ENCODE results near the gene RHBDF2. TPM values are rescaled to one million over a fixed set of nuclear protein-coding genes. Genes with fewer than 3 reads are reported as not detected.

Gene RHBDF2
- total RNA-seq, 4 donors from 2014 or later = 33.1 to 99.0 (median 73.5) TPM

DNA sequence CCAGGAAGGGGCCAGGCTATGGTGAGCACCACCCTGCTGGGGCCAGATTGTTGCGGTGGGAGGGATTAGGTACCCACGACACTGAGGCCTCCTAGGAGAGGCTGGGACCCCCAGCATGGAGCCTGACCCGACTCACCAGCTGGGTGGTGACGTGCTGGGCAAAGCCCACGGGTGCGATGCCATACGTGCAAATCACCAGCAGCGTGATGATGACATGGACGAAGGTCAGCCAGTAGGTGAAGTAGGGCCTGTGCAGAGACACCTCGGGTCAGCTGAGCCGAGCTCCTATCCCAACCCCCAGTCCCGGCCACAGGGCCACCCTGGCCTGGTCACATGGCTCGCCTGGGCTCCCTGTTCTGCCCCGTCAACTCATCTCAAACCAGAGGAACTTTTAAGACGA, 26.3 kb downstream of the RHBDF2 start:
- DNase-seq (ENCODE audit: low spot score in 2 of 2) = no peak
- no peaks in the 10 kb centered on the region for H3K4me1 ChIP-seq
- peaks cover 0 to 96% (median 15%) of the 10 kb centered on the region in 3 donors for H3K36me3 ChIP-seq
- 89 to 94% methylated on average over 15 of the region's 15 CpGs for WGBS, 2 donors
- H3K27me3 ChIP-seq = no peaks in the 10 kb centered on the region
- no peak for TF ChIP-seq CTCF (IDR thresholded peaks at IDR 0.05)
- TF ChIP-seq EP300 (IDR thresholded peaks at IDR 0.05) = no peak
- no peak for TF ChIP-seq POLR2A (IDR thresholded peaks at IDR 0.05)
- no peak overlapping the region for H3K4me3 ChIP-seq
- H3K9me3 ChIP-seq = no peaks in the 10 kb centered on the region
- no peak overlapping the region for H3K27ac ChIP-seq

DNA sequence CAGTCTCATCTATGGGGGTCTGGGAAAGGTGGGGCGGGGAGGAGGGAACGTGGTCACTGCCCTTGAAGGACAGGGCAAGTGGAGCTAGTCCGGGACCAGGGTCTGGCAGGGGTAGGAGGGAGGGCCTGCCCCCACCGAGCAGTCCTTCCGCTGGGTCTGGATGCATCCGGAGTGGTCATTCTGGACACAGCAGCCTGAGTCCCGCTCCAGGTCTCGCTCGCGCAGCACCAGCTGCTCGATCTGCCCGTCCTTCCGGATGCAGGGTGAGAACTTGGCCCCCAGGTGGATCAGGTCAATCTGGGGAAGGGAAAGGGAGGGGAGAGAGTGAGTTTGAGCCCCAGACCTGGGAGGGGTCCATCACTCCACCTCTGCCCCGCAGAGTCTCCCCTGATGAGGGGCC, 27.0 kb downstream of the RHBDF2 start:
- H3K9me3 ChIP-seq = no peaks in the 10 kb centered on the region
- H3K4me1 ChIP-seq = no peaks in the 10 kb centered on the region
- H3K36me3 ChIP-seq = peaks cover 0 to 98% (median 11%) of the 10 kb centered on the region in 3 donors
- DNase-seq (ENCODE audit: low spot score in 2 of 2) = no peak
- 88 to 93% methylated on average over 12 to 14 of the region's 14 CpGs for WGBS, 2 donors
- TF ChIP-seq EP300 (IDR thresholded peaks at IDR 0.05) (no peak), CTCF (IDR thresholded peaks at IDR 0.05) (no peak)
- no peak overlapping the region for H3K4me3 ChIP-seq
- H3K27me3 ChIP-seq = no peaks in the 10 kb centered on the region
- no peak overlapping the region for H3K27ac ChIP-seq

DNA sequence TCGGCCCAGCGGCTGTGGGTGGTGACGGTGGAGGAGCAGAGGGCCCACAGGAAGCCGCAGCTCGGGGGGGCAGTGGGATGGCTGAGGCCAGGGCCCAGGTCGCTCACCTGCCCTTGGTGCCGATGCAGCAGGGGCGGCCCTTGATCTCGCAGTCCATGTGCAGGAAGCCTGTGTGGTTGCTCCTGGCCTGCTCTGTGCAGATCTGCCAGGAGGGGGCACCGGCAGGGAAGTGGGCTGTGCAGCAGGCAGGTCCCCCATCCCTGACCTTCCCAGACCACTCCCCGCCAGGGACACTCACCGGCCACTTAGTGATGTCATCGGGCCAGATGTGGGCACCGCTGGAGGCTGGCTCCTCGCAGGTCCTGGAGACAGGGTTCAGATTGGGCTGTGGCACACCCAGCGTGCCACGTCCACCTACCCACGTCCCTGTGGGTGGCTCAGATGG, 27.7 kb downstream of the RHBDF2 start:
- WGBS, 2 donors = 80 to 84% methylated on average over 12 to 14 of the region's 18 CpGs
- peaks cover 0 to 92% (median 9%) of the 10 kb centered on the region in 3 donors for H3K36me3 ChIP-seq
- TF ChIP-seq CTCF (IDR thresholded peaks at IDR 0.05) (no peak), POLR2A (IDR thresholded peaks at IDR 0.05) (no peak), EP300 (IDR thresholded peaks at IDR 0.05) (no peak)

DNA sequence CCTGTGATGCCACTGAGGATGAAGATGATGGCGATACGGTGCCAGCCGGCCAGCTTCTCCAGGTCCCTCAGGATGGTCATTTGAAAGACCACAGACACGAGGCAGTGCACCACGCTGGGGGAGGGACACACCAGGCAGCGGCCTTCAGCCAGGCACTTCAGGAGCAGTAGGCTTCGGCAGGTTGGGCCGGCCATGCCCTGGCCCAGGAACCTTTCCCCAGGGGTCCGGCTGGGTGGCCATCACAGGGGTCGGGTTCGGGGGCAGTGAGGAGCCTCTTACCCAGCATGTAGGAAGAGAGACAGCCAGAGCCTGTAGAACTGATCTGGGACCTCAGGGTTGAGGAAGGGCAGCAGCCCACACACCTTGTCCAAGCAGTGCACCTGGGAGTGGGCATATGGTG, 28.5 kb downstream of the RHBDF2 start:
- Histone ChIP-seq H3K36me3 (peaks cover 0 to 83% (median 9%) of the 10 kb centered on the region in 3 donors), H3K4me3 (no peak overlapping the region), H3K27ac (no peak overlapping the region), H3K4me1 (no peaks in the 10 kb centered on the region), H3K9me3 (no peaks in the 10 kb centered on the region), H3K27me3 (no peaks in the 10 kb centered on the region)
- no peak for TF ChIP-seq POLR2A (IDR thresholded peaks at IDR 0.05)
- no peak for TF ChIP-seq EP300 (IDR thresholded peaks at IDR 0.05)
- no peak for TF ChIP-seq CTCF (IDR thresholded peaks at IDR 0.05)
- WGBS, 2 donors = 87 to 94% methylated on average over 5 to 7 of the region's 11 CpGs
- no peak for DNase-seq (ENCODE audit: low spot score in 2 of 2)

More for the DNA sequence above, 27.7 kb downstream of the RHBDF2 start:
- Histone ChIP-seq H3K27me3 (no peaks in the 10 kb centered on the region), H3K27ac (peak overlapping the region in 1 of 4 donors; percentile 29), H3K4me1 (no peaks in the 10 kb centered on the region), H3K9me3 (no peaks in the 10 kb centered on the region), H3K4me3 (no peak overlapping the region)
- DNase-seq (ENCODE audit: low spot score in 2 of 2) = no peak

- no peak overlapping the region for H3K4me3 ChIP-seq
- peaks cover 0 to 78% (median 9%) of the 10 kb centered on the region in 3 donors for H3K36me3 ChIP-seq
- DNase-seq (ENCODE audit: low spot score in 2 of 2) = no peak
- H3K27me3 ChIP-seq = no peaks in the 10 kb centered on the region
- no peaks in the 10 kb centered on the region for H3K9me3 ChIP-seq
- no peak for TF ChIP-seq POLR2A (IDR thresholded peaks at IDR 0.05)
- TF ChIP-seq CTCF (IDR thresholded peaks at IDR 0.05) = no peak
- no peak for TF ChIP-seq EP300 (IDR thresholded peaks at IDR 0.05)
- H3K4me1 ChIP-seq = no peaks in the 10 kb centered on the region
- H3K27ac ChIP-seq = no peak overlapping the region
- 86 to 92% methylated on average over 11 to 15 of the region's 15 CpGs for WGBS, 2 donors
Observed at GRCh38 chr17:76472258-76472645, 29.0 kb downstream of the RHBDF2 start.
